CD4-positive, alpha-beta T cell treated with Interleukin-15 for 1 hour (primary cell): ENCODE measurements around the gene WASL.
"Not testable (repeated sequence)": the region's sequence is repeated elsewhere in the genome, so short reads cannot be mapped to it uniquely, and the experiment has no call there.

Experiments
- DNase-seq: peaks from one replicate; pipeline ENCODE4 v3.0.0-alpha.2; 2020

Gene WASL

DNA sequence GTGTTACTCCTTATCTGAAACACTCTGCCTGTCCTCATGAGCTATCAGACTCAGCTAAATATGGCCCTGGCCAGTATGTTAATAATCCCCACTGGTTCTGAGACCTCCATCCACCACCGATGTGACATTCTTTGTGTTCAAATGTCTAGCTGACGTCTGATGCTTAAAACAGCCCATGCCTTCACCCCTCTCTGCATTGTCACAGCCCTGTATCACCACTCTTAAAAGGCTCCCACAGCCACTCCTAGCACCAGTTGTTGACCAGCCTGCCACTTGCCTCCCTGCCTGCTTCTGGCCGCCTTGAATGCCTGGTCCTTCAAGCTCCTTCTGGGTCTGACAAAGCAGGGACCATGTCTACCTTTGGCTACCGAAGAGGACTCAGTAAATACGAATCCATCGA is 93.2 kb downstream of the WASL start, which contains the start of gene LMOD2:
TSS of gene LMOD2 (plus strand) at position 253 of the 400 bp plus-strand sequence. CDS start at position 351, 98 bp downstream.
- no peak for DNase-seq

DNA sequence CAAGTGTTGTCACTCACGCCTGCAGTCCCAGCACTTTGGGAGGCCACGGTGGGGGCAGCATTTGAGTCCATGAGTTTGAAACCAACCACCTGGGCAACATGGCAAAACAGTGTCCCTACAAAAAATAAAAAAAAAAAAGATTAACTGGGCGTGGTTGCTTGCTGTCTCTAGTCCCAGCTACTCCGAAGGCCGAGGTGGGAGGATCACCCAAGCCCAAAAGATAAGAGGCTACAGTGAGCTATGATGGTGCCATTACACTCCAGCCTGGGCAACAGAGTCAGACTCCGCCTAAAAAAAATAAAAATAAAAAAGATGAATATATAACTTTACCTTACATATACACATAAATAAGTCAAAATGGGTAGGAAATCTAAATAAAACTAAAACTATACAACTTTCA is 95.6 kb downstream of the WASL start:
- DNase-seq: no peak

DNA sequence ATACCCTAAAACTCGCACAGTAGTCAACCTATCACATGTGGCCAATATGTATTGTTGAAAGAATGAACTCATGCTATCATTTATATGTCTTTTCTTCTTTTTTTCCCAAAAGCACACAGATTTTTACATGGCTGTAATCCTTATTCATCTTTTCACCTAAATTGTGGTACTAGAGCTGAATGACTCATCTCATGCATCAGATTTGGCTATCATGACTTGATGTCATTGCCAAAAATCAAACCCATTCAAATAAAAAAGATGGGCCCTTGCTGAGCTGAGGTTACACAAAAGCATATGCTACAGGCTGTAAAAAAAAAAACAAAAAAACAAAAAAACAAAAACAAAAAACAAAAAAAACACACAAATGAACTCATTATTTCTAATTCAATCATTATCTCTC is 96.4 kb downstream of the WASL start:
- no peak for DNase-seq

DNA sequence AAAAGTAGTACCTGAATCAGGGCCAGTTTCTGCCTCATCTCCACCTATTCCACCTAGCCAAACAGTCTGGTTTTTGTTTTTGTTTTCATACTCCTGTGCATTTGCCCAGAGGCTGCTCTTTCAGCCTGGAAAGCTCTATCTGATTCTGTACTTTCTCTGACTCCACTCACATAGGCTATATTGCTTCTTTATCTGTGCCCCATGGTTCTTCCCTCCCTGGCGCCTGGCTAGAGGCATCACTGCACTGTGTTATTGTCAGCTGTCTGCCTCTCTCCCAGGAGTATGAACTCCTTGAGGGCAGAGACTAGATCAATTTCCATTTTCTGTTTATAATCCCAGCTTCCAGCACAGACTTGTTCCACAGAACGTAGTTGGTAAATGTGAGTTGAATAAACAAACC is 98.2 kb downstream of the WASL start:
- no peak for DNase-seq

DNA sequence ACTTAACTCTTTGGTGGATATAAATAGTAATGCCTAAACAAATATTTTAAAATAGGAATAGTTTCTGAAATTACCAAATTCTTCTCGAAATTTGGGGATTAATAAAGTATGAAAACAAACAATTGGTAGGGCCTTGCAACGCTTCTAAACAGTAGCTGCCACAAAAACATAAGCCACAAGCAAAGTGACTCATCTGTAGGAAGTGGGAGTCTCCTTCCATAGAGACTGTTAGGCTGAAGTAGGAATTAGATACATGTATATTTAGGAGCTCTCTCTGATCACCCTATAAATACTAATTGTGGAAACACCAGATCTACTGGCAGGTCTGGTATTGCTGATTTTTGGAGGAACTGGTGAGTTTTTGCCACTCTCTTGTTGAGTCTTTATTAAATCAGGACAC is 98.8 kb downstream of the WASL start:
- no peak for DNase-seq

DNA sequence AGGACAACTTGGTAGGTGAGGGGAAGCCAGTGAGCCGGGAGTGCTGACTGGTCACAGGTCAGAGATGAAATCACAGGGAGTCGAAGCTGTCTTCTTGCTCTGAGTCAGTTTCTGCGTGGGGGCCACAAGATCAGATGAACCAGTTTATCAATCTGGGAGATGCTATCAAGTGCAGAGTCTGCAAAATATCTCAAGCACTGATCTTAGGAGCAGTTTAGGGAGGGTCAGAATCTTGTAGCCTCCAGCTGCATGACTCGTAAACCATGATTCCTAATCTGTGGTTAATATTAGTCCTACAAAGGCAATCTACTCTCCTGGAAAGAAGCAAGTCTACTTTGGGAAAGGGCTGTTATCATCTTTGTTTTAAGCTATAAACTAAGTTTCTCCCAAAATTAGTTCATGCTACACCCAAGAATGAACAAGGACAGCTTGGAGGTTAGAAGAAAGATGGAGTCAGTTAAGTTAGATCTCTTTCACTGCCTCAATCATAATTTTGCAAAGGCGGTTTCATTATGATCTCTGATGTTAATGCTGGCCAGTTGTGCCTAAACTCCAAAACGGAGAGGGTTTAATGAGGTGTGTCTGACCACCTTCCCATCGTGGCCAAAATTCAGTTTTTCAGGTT is 101.6 kb downstream of the WASL start:
- no peak for DNase-seq

DNA sequence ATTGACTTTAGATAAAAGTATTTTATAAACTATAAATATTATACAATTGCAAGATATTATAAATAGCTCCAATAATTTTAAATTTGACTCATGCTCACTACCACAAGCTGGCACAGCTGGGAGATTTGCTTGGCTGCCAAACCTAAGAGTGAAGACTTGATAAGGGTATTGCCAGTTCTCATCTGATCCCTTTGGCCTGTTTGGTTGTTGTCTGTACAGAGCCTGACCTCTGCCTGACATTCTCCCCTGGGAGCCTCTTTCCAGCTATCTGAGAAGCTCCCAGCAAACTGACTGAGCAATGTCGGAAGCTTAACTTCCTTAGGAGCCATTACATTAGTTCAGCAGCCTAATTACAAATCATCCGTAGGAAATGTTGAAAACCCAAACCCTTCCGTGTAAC is 103.3 kb downstream of the WASL start:
- DNase-seq: no peak

DNA sequence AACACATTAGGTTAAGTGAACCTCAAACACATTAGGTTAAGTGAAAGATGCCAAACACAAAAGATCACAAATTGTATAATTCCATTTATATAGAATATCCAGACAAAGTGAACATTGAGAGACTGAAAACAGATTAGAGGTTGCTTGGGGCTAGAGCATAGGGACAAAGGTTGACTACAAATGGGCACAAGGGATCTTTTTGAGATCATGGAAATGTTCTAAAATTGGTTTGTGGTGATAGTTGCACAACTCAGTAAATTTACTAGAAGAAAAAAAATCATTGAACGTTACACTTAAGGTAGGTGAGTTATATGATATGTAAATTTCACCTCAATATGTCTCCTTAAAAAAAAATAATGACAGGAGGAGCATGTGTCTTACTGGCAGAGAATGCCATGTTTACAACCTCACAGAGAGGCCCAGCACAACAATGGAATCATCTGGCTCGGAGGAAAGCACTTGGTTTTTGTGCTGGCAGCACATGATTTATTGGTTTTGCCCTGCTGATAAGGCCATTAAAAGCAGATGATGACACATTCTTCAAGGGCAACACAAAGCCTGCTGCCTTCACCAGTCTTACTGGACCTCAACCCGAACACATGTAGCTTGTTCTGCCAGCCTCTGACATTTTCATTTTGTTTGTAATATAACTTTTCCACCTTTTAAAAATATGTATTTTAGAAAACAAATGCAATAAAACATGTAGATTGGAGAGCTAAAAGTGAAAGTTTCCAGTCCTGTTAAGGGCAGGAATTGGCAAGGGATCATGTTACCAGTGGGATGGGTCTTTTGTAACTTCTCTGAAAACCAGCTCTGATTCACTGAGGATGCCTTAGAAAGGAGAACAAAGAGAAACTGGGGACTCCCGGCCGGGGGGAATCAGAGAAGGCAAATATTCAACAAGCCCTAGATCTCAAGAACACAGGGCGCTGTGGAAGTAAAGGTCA is 105.0 kb downstream of the WASL start:
- no peak for DNase-seq

DNA sequence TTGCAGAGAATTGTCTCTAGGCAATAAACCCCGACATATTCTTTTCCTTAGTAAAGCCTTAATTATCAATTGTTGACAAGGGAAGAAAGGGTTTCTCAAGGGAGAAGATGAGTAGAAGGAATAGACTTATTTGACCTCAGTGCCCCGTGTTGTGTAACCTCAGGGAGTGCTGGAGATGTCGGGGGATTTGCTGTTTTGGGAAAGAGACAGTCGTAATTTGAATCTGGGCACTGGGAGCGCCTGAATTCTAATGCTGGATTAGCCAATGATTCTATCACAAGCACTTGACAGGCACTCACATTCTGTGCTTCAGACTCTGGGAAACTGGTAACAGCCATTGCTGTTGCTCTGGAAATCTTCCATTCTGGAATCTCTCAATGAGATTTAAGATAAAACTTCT is 106.9 kb downstream of the WASL start:
- DNase-seq: no peak

DNA sequence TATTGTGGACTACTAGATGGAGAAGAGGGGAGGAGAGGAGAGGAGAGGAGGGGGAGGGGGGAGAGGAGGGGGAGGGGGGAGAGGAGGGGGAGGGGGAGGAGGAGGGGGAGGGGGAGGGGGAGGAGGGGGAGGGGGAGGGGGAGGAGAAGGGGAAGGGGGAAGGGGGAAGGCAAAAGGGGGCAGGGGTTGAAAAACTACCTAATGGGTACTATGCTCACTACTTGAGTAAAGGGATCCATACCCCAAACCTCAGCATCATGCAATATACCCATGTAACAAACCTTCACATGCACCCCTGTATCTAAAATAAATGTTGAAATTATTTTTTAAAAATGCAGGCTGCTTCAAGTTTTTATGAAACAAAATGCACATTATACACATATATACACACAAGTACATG is 108.2 kb downstream of the WASL start:
- DNase-seq: no peak

DNA sequence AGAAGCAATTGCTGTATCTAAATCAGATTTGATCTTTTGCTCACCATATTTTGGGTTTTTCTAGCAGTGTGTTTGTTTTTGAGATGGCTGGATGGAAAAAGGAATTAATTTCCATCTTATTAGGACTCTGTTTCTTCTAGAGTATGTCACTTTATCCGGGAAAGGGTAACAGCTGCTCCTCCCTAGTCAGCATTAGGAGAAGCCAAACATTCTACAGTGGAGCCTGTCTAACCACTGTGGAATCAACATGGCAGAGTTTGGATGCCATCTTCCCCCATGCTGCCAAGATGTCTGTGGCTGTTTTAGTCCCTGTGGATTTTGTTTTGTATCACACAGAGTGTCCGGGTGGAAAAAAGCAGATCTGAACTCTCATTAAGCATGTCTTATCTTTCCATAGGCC is 109.2 kb downstream of the WASL start:
- no peak for DNase-seq

DNA sequence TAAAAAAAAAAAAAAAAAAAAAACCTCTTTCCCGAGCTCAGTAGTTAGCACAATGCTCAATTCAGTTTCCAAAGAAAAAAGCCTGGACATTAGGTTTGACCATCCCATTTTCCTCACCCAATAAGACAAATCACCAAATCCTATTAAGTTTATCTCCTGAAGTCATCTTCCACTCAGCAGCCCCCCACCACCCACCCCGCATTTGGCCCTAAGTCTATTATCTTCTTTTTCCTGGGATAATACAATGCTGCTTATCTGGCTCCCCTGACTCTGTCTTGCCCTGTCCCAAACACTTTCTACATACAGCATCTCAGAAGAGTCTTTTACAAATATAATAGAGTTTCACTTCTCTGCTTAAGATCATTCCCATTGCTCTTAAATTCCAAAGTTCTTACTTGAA is 110.9 kb downstream of the WASL start:
- no peak for DNase-seq

DNA sequence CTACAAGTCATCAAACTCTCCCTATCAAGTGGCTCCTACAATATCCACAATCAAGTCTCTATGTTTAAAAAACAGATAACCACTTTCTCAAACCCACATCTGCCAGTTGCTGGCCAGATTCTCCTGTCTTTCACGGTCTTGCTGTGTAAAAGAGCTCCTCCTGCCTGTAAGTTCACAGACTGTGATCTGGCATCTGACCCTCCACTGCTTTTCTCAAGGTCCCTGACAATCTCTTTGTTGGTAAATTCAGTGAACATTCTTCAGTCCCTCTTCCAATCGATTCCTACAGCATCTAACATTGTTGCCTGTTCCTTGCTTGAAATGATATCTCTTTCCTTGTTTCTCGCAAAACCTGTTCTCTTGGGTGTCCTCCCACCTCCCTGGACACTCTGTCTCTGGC is 111.6 kb downstream of the WASL start:
- DNase-seq: no peak

DNA sequence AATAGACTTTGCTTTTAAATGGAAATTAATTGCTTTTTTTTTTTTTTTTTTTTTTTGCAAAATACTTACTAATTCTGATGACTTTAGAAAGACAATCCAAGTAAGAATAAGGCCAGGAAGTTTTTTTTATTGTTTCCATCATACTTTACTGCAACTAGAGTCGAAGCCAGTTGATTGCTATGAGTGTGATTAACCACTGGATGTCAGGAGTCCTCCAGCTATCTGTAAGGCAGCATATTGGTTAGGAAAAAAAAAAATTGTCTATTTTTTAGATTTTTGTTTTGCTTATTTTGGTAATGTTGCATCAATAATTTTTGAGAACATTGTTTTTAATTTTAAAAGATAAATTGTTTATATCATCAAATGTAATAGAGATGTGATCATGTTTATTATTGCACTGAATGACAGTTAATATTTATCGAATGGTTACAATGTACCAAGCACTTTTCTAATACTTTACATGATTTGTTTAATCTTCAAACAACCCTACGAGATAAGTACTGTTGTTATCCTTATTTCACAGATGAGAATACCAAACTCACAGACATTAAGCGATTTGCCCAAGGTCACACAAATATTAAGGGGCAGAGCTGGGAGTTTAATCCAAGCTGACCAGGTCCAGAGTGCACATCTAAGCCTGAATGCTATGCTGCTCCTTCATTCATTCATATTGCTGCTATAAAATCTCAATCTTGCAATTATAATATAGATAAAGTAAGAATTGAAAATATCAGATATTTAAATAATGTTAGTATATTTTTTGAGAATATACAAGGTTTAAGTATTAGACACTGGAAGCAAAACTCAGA is 113.0 kb downstream of the WASL start:
- DNase-seq: no peak

DNA sequence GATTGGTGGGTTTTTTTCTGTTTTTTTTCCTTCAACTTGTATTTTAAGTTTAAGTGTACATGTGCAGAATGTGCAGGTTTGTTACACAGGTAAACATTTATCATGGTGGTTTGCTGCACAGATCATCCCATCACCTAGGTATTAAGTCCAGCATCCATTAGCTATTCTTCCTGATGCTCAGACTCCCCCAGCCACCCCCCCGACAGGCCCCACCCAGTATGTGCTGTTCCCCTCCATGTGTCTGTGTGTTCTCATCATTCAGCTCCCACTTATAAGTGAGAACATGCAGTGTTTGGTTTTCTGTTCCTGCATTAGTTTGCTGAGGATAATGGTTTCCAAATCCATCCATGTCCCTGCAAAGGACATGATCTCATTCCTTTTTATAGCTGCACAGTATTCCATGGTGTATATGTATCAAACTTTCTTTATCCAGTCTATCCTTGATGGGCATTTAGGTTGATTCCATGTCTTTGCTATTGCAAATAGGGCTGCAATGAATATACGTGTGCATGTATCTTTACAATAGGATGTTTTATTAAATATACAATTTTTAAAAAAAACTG is 114.7 kb downstream of the WASL start:
- DNase-seq: not testable (repeated sequence)

DNA sequence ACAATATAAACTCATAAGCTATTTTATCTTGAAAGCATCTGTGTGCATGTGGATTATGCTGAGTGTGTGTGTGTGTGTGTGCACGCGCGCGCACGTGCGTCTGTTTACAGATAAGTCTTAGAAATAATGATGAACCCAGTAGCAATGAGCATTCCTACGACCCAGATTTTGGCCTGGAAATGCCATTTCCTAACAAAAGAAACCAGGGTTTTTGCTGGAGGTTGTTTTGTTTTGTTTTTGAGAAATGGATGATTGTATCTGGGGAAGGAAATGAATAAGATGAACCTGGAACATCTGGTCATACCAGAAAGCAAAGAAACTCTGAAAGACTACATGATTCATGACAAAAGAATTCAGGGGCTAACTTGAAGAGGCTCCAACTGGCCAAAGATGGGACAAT is 115.2 kb downstream of the WASL start:
- DNase-seq: no peak

DNA sequence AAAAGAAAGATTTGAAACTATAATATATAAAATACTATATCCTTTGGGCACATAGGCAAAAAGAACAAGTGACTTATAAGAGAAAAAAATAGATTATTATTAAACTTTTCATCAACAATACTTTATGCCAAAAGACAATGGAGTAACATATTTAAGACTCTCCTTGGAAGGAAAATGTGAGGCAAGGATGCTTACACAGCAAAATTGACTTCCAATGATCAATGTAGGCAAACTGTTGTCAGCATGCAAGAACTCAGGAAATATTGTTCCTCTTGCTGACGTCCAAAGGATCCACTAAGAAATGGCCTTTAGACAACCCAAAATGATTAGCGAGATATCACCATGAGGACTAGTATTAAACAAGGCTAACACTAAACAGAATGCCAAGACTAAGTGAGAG is 116.0 kb downstream of the WASL start:
- DNase-seq: no peak
